Stimulated activated CD4-positive, alpha-beta T cell treated with anti-CD3 and anti-CD28 coated beads, TNF-alpha, amount 100 ng/mL, for 1 hour (primary cell): Measurements from ENCODE around the gene PWWP2B.

Experiments
- DNase-seq, 3 donors: peaks; one replicate each; pipeline ENCODE4 v3.0.0-alpha.2; 2020; ENCODE audit warnings: low read depth in 3 of 3, low spot score in 1 of 3

The PWWP2B gene

DNA sequence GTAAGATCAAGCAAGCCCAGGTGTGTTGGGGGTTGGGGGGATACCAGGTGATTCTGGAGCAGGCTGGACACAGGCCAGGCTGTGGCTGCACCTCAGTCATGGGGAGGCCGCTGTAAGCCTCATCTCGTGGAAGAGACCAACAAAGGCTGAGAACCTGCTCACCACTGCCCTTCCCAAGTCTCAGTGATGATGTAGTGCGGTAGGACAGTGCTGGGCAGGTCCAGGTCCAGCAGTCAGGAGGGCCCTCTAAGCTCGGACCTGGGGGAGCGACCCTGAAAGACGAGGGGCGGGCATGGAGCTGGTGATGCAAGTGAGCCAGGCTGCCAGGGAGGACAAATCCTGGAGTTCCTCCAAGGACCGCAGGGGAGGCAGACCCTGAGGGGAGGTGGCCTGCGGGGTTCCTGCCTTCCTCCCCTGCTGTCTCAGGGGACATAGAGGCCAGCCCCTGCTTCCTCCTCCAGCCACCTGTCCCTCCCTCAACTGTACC lies 3.3 kb upstream of the PWWP2B start:
- DNase-seq = no peak

DNA sequence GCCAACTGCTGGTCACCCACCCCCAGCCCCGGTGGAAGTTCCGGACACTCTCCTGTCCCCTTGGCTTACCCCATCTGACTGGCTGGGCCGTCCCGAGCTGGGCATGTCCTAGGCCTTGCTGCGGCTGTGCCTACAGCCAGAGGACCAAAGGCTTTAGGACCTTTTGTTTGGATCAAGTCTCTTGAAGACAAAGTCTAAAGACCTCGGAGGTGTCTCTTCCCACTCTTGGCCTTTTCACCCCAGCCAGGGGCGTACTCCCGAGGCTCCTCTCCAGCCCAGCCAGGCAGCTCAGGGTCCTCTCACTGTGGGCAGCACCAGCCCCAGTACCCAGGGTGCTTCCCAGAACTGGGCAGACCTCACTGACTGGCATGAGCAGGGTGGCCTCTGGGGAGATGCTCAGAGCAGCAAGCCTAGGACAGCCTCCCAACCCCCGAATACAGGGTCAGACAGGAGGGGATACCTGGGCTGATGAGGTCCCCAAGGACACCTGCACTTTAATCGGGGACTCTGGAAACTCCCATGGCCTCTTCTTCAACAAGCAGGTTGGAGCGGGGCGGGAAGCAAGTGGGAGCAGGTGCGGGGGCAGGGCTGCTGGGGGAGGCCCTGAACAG lies 2.7 kb upstream of the PWWP2B start:
- DNase-seq = no peak

DNA sequence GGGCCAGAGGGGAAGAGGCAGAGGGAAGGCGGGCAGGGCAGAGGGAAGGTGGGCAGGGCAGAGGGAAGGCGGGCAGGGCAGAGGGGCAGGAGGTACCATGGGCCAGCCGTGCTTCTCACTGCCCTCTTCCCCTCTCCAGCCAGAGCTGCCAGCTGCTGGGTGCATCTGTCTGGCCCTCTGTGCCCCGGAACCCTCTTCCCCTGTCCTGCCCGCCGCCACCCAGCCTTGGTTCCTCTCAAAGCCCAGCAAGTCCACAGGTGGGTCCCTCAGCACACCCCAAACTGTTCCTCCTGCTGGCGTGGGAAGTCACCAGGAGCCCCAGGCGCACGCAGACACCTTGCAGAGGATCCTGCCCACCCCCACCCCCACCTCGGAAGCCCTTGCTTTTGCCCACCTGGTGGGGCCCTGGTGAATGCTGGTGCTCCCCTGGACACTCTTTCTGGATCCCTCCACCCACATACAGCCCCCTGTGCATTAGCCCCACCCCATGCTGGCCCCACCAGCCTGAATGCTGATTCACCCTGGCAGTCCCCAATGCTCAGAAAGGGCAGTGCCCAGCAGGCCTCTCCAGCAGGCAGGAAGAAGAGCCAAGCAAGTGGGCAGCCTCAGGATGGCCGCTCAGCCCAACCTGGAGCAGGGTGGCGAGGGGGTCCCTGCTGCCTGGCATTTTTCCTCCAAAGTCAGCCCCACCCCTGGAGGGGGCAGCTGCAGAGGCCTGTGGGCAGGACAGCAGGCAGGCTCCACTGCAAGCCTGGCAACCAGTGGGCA lies 1.9 kb upstream of the PWWP2B start:
- DNase-seq = no peak

DNA sequence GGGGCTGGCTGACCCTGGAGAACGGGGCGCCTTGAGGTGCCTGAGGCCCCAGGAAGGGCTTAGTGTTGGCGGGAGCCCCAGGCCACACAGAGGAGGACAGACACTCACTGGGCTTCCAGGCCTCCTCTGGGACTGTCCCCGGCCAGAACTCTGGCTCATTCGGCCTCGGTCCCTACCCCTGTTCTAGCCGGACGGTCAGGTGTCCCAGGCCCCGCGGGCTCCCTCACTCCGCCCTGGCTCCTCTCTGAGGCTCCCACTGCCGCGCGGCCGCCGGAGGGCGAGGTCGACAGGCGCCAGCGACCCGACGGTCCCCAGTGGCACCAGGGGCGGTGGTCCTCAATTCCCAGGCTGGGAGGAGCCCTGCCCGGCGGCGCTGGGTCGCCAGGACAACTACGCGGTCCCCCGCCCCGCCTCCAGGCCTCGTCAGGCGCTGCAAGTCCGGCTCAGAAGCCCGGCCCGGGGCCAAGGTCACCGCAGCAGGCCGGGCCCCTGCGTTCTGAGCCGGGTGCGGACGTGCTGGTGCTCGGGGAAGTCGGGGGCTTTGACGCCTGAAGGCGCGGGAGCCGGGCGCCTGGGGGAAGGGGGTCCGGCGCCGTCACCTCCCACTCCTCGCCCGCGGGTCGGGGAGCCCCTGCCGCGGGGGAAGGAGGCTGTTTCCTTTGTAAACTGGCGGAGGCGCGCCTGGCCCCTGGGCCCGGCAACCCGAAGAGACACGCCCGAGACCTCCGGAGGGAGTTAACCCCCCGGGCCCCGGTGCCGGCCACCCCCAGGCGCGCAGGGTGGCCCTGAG lies 1.1 kb upstream of the PWWP2B start:
- DNase-seq = no peak

DNA sequence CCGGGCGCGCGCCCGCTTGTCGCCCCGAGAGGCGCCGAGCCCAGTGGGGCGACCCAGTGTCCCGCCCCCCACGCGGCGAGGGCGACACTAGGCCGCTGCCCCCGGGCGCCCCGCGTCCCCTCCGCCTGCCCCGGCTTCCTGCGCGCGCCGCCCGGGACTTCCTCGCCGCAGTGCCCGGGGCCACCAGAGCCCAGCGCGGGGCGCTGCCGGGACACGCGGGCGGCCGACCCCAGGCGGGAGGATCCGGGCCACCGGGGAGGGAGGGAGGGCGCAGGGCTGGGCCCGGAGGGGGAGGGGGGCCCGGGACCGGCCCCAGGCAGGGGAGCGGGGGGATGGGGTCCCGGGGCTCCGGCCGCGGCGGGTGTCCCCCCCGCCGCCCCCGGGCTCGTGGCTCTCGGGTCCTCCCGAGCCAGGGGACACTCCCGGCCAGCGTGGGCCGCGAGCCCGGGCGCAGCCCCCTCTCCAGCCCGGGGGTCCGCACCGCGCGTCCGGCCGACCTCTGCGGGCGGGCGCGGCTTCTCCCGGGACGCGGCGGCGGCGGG lies 435 bp upstream of the PWWP2B start:
- DNase-seq = peak; percentile 27 to 46 (median 32)

DNA sequence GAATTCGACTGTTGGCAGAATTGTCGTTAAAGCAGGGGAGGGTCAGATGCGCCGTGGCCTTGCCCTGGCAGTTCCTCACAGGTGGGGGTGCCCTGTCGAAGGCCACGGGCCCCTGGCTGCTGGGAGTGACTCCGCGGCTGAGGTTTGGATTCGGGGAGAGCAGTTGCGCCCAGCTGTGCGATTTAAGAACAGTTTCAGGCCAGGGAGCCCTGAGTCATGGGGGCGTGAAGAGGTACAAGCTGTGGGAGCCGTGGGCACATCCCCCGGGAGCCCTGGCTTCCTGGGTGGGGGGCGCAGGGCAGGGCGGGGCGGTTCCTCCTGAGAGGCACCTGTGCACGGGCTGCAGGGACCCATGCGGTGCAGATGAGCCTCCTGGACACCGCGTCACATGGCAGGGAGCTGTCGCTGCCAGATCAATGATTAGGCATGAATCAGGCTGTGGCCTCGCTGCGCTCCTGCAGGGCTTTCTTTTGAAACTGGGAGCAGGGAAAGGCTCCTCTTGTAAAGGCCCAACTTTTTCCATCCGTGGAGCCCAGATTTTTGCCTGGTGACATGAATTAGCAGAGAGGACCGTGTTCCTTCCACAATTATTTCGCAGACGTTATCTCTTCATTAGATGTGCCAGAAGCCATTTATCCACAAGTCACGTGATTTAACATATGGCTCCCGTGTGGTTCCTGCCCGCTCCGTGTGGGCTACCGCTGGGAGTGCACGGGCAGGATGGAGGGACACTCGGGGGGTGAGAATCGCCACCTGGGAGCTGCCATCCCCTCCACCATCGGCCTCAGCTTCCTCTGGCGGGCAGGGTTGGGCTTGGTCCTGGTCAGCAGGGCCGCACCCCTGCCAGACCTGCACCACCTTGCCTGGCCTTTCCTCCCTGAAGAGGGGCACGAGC lies 918 bp downstream of the PWWP2B start:
- no peak for DNase-seq

DNA sequence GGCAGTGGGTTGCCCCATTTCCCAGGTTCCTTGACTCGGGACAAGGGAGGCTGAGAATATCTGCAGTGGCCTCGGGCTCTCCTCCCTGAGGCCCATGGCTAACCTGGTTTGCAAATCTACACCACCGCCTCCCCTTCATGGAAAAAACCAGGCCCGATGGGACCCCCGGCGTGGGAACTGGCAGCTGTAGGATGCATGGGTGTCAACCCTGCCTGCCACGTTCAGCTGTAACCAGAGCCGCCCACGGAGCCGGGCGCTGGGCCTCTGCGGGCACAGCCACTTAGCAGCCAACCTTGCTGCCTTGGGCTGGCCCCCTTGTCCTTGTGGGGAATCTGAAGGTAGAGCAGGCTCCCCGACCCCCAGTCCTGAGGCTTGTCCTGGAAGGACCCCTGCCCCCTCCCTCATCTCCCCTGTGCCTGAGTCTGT lies 1.6 kb downstream of the PWWP2B start:
- no peak for DNase-seq

DNA sequence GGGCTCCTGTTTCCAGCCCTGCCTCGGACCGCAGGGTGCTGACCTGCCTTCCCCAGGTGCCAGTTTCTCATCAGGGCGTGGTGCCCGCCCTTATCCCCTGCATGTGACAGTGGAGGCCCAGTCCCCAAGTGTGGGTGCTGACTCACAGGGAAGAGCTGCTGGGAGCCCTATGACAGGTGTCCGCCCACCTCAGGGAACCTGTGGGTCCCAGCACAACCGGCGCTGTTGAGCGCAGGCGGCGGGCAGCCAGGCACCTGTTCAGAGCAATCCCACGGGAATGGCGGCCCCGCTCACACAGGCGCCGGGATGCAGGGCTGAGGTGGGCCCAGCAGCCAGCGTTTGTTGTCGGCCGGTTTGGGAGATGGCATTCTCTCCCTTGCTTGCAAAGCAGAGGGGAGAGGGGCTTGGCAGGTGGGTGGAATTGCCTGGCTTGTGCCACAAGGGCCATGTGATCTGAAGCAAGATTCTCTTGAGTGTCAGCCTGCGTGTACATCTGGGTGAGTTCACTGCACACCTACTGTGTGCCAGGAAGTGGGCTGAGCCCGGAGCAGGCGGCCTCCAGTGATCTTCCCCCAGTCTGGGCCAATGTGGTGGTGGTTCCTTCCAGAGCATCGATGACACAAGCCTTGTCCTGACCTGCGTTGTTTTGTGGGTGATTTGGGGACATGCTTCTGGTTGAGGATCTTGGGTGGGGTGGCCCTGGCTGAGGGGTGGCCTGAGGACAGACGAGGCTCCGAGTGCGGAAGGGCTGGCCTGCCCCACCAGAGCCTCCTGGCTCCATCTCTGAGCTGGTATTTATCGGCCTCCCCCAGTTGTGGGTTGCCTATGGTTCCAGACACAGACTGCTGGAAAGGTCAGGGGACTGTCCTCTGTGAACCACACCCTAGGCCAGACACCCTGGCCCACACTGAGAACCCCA lies 2.4 kb downstream of the PWWP2B start:
- no peak for DNase-seq

DNA sequence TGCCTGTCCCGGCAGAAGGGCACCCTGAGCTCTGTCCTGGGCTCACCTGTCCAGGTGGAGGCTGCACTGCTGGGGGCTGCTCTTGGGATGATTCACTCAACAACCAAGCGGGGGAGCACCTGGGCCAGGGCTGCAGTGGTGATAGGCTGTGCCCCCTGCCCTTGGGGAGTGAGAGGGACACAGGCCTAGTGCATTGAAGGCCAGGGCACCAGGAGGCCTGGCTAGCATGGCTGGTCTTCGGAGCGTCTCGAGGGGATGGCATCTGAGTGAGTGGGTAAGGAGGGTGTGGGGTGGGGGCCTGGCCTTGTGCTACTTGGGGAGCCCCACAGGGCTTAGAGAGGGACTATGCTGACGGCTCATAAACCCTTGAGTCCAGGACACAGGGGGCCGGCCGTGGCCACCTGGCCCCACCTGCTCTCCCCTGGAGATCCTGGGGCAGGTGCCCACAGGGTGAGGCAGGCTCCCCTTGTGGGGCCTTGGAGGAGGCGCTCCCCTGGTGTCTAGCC lies 3.1 kb downstream of the PWWP2B start:
- no peak for DNase-seq

DNA sequence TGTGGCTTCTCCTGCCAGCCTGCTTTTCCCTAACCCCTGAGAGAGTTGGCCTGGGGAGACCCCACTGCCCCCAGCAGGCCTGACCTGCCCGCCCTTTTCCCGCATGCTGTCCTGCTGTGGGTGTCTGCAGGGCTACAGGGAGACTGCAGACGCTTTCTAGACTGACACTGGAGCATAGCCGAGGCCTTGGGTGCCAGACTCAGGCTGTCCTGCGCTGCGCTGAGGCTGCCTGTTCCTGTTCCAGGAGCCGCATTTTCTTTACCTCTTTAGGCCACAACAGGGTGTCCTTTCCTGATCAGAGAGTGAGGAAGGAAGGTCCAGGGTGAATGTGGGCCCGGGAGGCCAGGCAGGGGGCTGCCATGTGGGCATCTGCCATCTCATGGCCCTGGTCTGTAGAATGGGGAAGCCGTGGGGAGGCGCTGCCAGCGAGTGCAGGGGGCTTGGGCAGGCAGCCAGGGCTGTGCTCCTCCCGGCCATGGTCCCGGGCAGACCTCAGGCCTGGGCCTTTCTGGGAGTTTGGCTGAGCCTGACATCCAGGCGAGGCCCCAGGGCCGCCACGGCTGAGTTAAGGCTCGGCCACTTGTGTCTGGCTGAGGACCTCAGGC lies 3.6 kb downstream of the PWWP2B start:
- no peak for DNase-seq

DNA sequence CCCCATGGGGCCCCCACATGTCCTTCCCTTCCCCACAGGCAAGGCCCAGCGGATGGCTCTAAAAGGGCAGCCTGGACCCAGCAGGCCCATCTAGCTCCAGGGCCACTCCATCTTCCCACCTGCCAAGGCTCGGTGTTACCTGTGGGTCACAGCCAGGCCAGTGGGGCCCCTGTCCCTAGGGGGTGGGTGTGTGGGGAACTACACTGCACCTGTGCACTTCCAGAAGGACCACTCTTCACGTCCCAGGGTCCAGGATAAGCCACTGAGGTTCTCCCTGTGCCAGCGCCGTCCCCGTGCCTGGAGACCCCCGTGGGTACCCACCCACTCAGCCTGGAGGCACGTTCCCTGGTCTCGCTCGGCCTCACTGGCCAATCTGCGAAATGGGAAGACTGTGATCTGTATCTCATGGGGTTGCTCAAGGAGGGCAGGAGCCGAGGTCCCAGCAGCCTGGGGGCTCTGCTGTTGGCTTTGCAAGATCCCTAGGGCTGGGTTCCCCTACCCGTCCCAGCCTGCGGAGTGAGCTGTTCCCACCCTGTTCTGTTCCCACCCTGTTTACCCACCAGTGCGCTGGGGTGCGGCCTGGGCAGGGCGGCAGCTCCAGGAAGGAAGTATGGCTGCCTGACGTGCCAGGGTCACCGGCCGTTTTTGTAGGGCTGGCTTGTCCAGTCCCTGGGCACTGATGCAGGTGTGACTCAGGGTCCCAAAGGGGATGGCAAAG lies 4.6 kb downstream of the PWWP2B start:
- DNase-seq = no peak

DNA sequence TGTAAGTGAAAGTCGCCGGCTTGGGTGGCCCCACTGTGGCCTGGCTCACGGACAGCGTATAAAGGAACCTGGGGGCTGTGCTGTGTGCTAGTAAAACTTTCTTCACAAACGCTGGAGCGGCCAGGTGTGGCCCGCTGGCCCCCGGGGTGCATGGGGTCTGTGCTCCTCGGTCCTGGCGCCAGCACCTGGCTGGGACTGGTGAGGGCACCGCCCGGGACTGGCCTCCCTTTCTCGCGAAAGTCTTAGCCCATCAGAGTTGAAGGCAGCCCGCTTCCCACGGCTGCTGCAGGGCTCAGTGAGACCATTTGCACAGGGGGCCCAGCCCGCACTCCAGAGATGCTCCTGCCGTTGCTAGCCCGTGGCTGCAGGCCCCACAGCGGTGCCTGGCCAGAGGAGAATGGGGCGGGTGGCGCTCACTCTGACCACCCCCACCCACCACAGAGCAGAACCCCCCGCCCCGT lies 5.8 kb downstream of the PWWP2B start:
- DNase-seq = no peak

DNA sequence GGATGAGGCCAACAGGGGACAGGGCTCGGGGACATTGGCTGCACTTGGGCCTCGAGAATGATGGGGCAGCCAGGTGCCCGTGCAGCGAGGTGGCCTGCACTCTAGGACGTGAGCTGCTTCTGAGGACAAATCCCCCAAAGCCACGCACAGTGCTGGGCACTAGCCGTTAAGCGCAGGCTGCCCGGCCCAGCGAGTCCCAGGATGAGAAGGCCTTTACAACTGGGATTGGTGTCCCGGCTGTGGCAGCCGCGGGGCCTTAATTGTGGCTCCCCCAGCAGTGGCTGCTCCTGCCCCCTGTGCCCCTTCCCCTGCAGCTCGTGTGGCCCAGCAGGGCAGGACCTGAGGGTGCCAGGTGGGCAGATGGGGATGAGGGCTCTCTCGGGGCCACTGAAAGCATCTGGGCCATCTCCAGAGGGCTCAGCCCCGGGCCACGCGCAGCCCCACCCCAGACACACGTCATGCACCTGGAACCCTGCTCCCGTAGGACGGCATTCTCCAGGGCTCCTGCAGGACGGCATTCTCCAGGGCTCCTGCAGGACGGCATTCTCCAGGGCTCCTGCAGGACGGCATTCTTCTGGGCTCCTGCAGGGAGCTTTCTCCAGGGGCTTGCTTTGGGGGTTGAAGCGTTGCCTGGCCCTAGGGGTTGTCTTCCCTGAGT lies 6.6 kb downstream of the PWWP2B start:
- DNase-seq = no peak

DNA sequence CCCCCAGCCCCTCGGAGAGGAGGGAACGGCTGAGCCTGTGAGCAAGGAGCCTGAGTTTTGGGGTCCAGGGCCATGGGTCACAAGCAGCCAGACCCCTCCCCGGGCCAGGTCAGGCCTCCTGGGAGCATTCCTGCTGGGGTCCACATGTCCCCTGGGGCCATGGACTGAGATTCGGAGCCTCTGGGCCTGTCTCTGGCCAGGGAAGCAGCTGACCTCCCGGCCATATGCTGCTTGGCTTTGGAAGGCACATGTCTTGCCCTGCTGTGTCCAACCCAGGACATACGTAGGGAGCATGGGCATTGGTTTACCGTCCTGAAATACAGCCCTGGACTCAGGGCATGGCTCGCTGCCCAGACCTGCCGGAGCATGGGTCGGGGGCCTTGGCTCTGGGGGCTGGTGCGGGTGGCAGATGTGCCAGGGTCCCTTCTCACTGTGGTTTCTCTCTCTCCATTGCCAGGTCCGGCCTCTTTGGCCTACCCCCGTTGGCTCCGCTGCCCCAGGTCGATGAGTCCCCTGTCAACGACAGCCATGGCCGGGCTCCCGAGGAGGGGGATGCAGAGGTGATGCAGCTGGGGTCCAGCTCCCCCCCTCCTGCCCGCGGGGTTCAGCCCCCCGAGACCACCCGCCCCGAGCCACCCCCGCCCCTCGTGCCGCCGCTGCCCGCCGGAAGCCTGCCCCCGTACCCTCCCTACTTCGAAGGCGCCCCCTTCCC lies 7.3 kb downstream of the PWWP2B start:
- no peak for DNase-seq

DNA sequence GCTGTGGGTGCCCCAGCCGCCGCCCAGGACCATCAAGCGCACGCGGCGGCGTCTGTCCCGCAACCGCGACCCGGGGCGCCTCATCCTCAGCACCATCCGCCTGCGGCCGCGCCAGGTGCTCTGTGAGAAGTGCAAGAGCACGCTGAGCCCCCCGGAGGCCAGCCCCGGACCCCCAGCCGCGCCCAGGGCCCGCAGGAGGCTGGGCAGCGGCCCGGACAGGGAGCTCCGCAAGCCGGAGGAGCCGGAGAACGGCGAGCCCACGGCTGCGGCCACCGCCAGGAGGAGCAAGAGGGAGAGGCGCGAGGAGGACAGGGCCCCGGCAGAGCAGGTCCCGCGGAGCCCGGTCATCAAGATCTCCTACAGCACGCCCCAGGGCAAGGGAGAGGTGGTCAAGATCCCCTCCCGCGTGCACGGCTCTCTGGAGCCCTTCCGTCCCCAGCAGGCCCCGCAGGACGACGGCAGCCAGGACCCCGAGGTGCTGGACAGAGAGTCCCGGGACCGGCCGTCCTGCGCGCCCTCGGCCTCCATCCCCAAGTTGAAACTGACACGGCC lies 8.0 kb downstream of the PWWP2B start:
- no peak for DNase-seq

DNA sequence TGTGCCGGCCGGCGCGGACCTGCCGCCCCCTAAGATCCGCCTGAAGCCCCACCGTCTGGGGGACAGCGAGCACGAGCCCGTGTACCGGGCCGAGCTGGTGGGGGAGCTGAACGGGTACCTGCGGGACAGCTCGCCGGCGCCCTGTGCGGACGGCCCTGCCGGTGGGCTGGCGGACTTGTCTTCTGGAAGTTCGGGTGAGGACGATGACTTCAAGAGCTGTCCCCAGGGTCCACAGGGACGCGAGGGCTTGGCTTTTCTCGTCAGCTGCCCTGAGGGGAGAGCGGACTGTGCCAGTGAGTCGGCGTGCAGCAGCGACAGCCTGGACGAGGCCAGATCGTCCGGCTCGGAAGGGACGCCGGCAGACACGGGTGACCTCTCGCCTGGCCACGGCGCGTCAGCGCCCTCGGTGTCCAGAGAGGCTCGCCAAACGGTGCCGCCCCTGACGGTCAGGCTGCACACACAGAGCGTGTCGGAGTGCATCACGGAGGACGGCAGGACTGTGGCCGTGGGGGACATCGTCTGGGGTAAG lies 8.5 kb downstream of the PWWP2B start:
- no peak for DNase-seq

DNA sequence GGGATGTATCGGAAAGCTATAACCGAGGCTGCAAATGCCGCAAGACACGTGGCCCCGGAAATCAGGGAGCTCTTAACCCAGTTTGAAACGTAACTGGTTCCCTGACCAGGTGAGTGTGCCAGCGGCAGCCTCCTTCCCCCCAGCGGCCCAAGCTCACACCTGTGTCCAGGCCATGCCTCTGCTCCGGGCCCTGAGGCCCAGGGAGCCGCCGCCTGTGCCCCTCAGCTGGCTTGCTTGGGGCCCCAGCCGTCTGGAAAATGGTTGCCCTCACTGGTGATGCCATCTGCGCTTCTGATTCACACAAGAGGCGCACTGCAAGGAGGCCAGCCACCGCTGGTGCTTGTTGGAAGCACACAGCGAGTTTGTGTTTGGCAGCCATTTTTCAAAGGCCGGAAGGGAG lies 9.2 kb downstream of the PWWP2B start:
- DNase-seq = no peak
